Cardiac ventricle fibroblast (primary cell): ENCODE data around the gene MKRN2. TPM values are rescaled to one million over a fixed set of nuclear protein-coding genes. Genes with fewer than 3 reads are reported as not detected.

Experiments used
- total RNA-seq: library from RNA; depleted of rRNA; stranded (reverse); fragments of >200 nt; gene quantifications from 2 replicates; pipeline ENCODE4 v1.2.3, GENCODE V29; 2015

Gene MKRN2, protein sequence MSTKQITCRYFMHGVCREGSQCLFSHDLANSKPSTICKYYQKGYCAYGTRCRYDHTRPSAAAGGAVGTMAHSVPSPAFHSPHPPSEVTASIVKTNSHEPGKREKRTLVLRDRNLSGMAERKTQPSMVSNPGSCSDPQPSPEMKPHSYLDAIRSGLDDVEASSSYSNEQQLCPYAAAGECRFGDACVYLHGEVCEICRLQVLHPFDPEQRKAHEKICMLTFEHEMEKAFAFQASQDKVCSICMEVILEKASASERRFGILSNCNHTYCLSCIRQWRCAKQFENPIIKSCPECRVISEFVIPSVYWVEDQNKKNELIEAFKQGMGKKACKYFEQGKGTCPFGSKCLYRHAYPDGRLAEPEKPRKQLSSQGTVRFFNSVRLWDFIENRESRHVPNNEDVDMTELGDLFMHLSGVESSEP
- total RNA-seq = 30.1 and 32.7 TPM in 2 replicates

GRCh38 chr3:12556690-12557472, at the start of gene MKRN2:
Gene MKRN2 (plus strand): TSS chr3:12557087. CDS start chr3:12557151, 64 bp downstream.

DNA sequence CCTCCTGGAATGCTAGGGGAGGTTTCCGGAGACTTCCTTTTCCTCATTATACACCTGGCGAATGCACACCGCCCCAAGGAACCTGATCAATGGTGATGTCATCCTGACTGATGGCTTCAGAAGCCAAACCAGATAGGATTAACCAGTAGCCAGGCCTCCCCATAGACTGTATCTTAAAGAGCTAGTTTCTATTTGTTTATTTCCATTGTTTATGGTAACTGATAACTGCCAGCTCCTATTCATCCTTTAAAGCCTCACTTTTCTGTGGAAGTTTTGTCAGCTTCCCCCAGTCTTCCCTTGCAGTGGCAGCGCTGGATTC, 11.5 kb upstream of the MKRN2 start, which contains the start of gene MKRN2OS:
MKRN2OS (minus strand) TSS at position 27 of the 319 bp plus-strand sequence. CDS start 35 bp downstream, outside the sequence.

Other genes starting within 250 kb of the MKRN2 start
- gene TSEN2, start 72.6 kb upstream of the MKRN2 start, total RNA-seq = 12.2 and 14.0 TPM in 2 replicates
- not detected in 2 replicates for gene MKRN2OS, start 11.6 kb upstream of the MKRN2 start, total RNA-seq
- gene RAF1, start 107.0 kb downstream of the MKRN2 start, total RNA-seq = 42.9 and 46.7 TPM in 2 replicates
- not detected in 2 replicates for gene TMEM40, start 202.2 kb downstream of the MKRN2 start, total RNA-seq
- 0.44 and 0.81 TPM in 2 replicates for gene CAND2, start 239.6 kb downstream of the MKRN2 start, total RNA-seq